HG02852 (cell line): ENCODE data around the gene ZBTB25.

Source experiments
- ATAC-seq: cut with Tn5 transposase; IDR thresholded peaks from one replicate; pipeline ENCODE4 v1.9.1; 2021; ENCODE audit warnings: mild to moderate bottlenecking, moderate library complexity; ENCODE audit not compliant: unreplicated experiment

ZBTB25 gene

DNA sequence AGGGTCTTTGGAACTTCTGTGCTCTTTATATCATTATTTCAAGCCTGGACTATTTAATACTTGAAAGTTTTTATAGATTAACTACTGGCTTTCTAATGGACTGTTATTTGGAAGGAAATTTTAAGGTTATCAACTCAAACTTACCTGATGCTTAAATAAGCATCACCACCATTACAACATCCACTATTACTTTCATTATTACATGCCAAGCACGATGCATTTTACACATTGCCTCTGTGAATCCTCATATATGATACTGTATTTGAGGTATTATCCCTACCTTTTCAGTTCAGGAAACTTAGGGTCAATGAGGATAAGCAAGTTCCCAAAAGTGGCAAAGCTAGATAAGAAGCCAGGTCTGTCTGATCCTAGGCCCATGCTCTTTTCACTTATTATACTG is 13.3 kb upstream of the ZBTB25 start:
- ATAC-seq = no peak

DNA sequence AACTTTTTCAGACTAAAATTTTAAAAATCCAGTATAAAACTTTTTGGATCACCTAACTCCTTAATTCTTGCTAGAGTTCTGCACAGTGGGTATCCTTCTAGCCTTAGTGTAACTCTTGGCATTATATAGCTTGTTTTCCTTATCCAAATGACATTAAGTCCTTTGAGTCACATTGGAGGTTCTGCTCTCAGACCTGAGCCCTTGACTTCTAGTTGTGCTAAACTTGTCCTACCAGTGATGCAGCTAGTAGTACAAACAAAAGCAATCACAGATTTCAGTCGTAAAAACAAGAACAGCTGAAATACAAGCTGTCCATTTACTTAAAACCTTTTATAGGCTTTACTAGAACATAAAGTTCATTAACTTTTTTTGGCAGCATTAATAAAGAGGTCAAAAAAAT is 11.4 kb upstream of the ZBTB25 start:
- no peak for ATAC-seq

DNA sequence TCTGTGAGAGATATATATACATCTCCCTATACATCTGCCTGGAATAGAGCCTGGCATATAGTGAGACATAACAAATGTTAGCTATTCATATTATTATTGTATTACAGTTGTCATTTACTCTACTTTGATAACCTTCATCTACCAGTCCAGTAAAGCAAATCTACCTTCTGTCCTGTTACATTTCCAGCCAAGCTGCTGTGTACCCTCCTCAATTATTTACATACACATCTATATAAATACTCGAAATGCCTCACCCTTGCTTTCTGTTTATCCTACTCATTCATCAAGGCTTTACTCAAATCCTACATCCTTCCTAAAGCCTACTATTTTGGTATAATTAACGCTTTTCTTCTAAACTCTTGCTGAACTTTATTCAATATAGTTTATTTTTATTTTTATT is 9.6 kb upstream of the ZBTB25 start:
- no peak for ATAC-seq

DNA sequence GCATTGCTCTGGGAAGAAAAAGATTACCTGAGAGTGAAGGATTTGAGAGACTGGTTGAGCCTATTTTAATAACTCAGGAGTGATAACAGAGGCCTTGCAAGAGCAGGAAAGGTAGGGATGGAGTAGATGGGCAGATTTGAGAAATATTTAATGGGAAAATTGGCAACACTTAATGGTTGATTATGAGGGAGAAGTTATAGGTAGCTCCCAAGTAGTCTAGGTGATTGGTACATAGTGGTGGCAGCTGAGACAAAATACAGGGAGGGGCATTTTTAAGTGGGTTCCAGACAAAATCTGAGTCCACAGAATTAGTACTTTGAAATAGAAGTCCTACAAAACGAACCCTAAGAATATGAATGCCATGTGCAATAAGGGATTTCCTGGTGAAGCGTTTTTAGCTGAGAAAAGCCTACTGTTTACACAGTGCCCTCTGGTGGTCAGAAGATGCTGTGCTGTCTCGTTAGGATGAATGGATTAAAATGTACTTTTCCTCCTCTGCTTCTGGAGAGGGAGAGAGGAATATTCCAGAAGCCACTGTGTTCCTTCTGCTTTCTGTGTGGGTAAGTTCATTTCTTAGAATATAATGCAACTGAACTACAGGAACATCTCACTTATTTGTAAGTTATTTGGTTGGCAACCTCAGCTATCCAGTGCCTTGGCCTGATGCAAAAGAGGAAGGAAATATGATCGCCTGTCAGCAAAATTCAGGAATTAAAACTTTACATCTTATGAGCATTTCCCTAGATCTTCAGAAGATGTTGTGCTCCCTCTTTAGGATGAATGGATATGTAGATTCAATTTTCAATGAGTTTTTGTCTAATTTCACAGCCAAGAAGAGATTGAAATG is 7.4 kb upstream of the ZBTB25 start:
- no peak for ATAC-seq

DNA sequence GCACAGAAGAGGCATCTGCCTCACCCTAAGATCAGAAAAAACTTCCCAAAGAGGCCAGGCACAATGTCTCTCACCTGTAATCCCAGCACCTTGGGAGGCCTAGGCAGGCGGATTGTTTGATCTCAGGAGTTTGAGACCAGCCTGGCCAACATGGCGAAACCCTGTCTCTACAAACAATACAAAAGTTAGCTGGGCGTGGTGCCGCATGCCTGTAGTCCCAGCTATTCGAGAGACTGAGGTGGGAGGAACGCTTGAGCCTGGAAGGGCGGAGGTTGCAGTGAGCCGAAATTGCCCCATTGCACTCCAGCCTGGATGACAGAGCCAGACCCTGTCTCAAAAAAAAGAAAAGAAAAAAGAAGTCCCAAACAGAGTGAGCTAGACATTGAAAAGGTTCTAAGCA is 5.4 kb upstream of the ZBTB25 start:
- no peak for ATAC-seq

DNA sequence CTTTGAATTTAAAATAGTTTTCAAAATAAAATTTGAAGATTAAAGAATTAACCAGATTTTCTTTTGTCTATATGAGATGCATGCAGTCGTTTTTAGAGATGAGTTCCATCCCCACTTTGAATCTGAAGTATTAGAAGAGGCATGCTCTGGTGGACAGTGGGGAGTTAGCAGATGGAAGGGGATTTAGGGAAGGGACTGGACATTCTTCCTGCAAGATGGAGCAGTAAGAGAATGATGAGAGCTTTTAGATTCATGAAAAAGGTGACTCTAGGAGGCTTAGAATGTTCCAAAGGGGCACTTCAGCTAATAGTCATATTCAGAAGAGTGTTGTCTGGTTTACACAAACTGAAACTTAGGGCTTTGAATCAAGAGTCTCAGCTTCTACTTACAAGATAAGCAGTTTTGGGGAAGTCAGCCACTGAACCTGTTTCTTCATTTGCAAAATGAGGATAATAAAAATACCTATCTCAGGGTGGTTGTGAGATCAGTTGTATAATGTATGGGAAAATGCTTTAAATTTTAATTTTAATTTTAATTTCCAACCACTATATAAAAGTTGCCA is 4.7 kb upstream of the ZBTB25 start:
- no peak for ATAC-seq

DNA sequence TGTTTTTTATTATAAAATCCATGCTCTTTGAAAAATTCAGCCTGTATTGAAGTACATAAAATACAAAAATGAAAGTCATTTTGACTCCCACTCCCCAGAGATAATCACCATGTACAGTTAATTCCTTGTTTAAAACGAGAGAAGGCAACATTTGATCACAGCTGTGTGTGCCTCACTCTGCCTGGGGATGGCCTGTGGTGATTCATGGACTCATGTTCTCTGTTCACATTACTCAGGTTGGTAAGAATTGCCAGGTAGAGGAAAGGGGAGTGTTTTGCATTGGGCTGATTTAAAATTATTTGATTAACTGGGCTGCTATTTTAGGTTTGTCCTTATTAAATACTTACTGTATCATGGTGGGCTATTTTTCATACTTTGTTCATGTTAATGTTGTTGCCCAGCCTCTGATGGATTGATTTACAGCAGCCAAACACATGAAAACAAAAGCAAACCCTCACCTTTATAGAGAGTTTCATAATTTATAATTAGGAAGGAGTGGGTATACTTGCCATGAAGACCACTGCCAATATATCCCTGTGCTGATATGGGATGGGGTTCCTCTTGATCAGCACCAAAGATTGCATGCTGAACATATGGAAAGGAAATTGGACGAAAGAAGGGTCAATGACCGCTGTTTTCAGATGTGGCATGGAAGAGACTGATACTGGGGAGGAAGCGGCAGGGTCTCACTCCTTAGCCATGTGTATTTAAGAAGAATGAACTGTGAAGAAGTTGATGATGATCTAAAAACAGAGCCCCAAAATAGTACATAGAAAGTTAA is 3.9 kb upstream of the ZBTB25 start:
- ATAC-seq = no peak

DNA sequence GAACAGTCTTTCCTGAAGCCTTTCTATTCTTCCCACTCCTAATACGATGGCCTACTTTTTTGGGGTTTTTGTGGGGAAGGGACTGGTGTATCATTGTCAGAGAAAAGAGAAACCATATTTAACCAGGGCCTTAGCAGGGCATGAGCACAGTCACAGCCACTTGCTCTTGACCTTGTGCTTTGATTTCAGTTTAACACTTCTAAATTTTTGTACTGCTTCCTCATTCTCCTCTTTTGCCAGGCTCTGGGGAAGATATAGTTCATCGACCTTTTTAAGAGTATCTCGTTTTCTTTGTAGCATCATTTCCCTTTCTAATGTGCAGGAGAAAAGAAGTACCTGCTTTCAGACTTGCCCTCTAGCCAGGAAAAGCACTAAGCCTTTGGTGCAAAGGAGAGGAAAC is 3.1 kb upstream of the ZBTB25 start:
- no peak for ATAC-seq

DNA sequence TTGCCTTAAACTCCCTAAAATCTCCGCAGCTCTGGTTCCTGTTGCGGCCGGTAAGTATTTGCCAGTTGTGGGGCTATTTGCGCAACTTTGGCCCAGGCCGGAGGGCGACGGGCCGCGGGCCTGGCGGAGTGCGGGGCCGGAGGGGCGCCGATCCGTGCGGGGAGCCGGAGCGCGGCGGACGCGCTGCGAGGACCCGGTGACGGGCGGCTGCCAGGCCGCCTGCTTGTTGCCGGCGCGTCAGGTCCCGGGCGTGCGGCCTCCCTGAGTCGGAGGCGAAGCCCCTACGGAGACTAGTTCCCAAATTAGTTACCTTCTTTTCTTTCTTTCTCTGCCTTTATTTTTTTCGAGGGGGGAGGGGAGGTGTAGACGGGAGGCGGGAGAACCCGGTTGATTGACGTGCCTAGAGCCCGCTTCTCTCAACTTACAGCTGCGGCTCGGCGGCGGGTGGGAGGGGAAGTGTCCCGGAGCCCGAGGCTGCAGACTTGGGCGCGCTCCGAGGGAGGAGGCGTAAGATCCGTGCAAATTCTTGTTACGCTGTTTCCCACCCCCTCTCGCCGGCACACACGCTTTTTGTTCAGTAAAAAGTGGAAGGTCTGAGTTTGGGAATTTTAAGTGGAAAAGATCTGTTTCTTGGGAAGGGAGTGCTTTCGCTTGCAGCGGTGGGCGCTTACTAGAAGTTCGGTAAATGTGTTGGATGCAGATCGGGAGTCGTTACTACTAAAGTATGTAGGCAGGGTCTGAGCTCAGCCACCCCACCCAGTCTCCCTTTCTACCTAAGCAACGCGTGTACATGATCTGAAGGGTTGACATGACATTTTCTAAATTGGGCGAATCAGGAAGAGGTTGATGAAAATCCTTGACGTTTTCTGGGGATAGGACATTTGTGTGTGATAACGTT is 1.5 kb upstream of the ZBTB25 start:
- ATAC-seq = peak; percentile 33

DNA sequence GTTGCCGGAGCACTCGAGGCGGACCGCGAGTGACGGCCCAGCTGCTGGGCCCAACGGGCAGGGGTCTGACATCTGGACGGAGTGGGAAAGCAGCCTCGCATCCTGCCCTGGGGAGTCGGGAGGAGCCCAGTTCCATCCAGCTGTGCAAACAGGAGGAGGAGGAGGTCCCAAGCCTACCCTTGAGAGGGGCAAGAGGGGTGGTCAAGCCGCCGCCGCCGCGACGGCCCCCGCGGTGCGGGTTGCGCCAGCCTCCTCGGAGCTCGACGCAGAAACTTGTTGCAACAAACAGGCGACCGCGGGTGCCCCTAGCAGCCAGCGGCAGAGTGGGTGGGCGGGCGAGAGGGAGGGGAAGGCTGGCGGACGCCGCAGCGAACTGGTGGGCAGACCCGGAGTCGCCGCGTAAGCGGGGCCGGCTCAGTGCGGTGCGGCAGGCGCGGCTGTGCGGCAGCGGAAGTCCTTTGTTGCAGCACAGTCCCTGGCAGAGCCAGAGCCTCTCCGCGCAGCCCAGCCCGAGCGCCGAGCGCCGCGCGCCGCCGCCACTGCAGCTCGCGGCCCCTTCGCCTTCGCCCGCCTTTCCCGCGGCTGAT is 765 bp upstream of the ZBTB25 start, which contains the start of gene ZBTB1:
ZBTB1 (plus strand) TSS at position 461 of the 587 bp plus-strand sequence. CDS start 16,735 bp downstream, outside the sequence.
- ATAC-seq = peak; percentile 22

DNA sequence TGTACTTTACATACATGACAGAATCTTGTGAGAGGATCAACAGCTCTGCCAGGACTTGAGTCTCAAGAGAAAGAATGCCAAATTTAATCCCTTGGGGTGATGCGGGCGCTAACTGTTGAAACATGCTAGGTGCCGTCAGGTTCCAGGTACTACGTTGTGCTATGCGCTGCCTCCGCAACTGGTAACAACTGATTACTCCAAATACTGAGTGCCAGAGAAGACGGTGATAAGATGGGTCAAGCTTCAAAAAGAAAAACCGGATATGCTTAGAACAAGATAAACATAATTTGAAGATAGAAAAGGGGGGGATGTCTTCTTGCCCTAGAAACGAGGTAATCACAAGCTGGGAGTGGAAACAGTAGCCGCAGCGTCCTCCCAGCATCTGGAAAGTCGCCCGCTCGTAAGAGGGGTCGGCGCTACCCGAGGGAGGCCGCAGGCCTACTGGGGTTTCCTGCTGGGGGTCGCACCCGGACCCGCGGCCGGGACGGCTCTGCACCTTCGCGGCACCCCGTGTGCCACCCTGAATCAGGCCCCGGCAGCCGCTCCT is 678 bp downstream of the ZBTB25 start:
- ATAC-seq = no peak

DNA sequence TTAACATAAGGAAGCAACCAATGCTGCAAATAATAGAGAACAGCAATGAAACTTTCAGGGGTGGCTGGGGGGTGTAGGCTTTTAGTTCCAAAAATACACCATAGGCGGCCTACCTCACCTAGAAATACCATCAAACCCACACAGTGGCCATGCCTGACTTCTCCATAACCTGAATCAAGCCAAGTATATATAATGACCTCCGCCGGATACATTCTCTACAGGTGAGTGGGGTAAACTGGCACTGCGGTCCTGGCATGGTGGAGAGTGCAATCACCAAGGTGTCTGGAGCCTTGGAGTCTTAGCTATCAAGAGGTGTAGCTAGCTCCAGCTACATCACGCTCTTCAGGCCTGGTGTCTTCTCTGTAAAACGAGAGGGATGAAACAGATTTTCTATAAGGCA is 1.2 kb downstream of the ZBTB25 start:
- no peak for ATAC-seq

DNA sequence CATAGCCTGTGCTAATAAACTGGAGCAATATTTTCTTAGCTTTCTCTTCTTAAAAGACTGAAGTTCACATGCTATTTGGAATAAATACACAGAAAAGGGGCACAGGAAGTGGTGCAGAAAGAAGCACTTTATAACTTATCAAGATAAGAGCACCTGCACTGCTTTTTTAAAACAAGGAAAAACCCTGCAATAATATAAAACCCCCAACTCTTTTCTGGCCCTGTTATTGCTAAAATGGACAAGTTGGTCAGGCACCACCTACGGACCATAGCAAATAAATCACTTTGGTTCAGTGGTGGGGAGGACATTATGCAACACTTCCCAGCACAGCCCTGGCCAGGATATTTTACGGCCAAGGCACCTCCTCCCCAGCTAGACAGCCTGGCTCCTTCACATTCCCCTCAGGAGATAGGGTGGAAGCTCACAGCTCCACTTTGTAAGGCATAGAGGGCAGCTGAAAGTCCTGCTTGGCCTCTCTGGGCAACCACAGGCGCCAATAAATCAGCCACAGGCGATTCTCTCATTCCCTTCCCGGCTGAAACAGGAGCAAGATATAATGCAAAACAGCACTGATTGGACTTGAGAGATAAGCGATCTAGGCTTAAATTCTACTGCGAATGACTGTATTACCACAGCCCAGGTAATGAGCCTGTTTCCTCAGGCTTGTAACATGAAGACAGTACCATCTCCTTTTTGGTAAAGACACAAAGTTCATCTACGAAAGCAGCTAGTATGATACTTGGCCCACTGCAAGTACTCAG is 2.0 kb downstream of the ZBTB25 start:
- ATAC-seq = no peak

DNA sequence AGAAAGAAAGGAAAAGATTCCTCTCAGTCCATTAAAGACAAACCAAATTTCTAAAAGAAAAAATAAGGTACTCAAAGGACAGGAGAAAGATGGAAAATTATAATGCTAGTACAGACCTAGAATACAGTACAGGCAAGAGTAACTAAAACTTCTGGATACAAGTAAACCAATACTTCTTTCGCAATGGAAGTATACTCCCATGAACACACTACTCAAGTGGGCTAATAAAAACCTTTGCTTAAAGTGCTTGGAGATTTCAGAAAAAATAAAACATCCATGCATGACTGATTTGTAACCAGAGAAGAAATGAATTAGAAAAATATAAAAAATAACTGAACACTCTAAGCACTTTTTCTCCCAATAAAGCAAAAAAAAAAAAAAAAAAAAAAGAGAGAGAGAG is 3.5 kb downstream of the ZBTB25 start:
- ATAC-seq = no peak

DNA sequence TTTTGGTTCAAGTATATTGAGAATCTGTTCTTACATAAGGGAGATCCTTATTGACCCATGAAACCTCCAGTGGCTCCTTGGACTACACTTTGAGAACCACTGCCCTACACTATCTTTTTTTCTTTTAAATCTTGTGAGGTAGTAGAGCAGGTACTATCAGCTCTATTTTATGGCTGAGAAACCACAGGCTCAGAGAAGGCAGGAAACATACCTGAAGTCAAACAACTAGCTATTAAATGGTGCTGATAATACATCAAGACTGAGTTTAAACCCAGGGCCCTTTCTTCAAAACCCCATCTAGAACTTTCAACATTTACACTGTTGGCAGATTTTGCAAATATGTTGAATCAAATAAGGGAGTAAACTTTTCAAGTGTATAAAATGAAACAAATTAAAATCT is 6.9 kb downstream of the ZBTB25 start:
- no peak for ATAC-seq

DNA sequence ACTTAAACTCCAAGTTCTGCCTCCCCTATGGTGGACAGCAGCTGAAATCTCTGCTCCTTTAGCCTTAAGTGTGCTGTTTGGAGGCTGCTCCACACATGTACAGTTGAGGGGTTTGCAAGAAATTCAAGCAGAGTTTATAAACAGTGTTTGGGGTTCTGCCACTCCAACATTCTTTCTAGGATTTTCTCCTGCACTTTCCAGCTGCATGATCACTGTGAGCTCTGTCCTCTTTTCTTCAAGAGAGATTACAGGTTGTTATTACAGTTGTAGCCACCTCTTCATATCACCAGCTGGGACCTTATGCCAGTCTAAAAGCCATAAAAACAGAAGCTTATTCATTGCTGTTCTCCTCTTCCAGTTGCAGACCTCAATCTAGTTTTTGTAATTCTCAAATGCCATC is 8.4 kb downstream of the ZBTB25 start:
- no peak for ATAC-seq

DNA sequence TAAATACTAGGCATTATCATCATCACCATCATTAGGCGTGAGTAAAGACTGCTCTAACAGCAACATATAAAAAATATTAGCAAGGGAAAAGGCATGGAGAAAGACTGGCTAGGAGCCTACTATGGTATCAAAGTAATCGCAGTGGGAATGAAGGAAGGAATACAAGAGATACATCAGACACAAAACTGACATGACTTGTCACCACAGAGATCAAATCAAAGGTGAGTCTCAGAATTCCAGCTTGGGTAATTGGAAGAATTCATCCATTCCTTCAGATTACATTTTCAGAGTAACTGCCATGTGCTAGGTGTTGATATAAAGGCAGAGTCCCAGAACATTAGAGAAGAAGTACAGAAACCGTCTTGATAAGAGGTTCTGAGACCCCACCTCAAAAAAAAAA is 10.2 kb downstream of the ZBTB25 start:
- no peak for ATAC-seq

DNA sequence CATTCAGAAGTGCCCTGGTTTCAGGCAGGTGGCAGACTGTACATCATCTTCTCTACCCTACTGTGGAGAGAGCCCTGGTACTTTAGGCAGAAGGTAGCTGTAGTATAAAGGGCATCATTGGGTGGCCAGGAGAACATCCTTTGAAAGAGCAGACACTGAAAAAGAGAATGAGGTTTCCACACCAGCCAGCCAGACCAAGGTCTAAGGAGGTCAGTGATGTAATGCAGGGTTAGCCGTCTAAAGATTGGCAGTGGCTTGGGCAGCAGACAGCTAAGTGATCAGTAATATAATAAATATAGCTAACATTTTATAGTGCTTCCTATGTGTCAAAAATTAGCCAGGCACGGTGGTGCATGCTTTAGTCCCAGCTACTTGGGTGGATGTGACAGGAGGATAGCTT is 12.0 kb downstream of the ZBTB25 start:
- ATAC-seq = no peak

DNA sequence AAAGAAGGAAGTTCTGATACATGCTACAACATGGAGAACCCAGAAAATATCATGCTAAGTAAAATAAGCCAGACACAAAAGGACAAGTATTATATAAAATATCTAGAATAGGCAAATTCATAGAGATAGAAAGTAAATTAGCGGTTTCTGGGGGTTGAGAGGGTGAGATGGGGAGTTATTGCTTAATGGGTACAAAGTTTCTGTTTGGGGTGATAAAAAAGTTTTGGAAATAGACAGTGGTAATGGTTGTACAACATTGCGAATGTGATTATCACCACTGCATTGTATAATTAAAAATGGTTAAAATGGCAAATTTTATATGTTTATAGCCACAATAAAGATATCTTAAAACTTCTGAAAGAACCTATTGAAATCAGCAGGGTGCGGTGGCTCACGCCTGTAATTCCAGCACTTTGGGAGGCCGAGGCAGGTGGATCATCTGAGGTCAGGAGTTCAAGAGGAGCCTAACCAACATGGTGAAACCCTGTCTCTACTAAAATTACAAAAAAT is 15.0 kb downstream of the ZBTB25 start:
- ATAC-seq = no peak
